Left lung (tissue), 10 donors: ENCODE measurements around the gene CENPM. TPM values are rescaled to one million over a fixed set of nuclear protein-coding genes. Genes with fewer than 3 reads are reported as not detected.

Source experiments
- ATAC-seq: fragments of 200-7000 bp; cut with Tn5 transposase; one replicate; pipeline ENCODE4 v1.9.1; 2020; ENCODE audit warnings: moderate library complexity
- DNase-seq, 4 donors: peaks; one replicate each; pipeline ENCODE4 v3.0.0-alpha.2; 2013 to 2020
- H3K27ac ChIP-seq, 2 donors: fragments of 200-600 bp; sonication (generic) in 1 of 2; one replicate each; pipeline versions ENCODE4 v1.5.0 to v1.8.0; 2020 to 2021
- H3K27me3 ChIP-seq, 2 donors: fragments of 200-600 bp; sonication (generic) in 1 of 2; one replicate each; pipeline versions ENCODE4 v1.5.0 to v1.8.0; 2020 to 2021
- H3K36me3 ChIP-seq, 2 donors: fragments of 200-600 bp; sonication (generic) in 1 of 2; one replicate each; pipeline versions ENCODE4 v1.5.0 to v1.8.0; 2020 to 2021
- H3K4me1 ChIP-seq, 2 donors: fragments of 200-600 bp; one replicate each; pipeline ENCODE4 v1.8.0; 2021
- H3K4me3 ChIP-seq, 2 donors: fragments of 200-600 bp; sonication (generic) in 1 of 2; one replicate each; pipeline versions ENCODE4 v1.5.0 to v1.8.0; 2020 to 2021; ENCODE audit warnings: mild to moderate bottlenecking in 1 of 2
- H3K9me3 ChIP-seq, 2 donors: fragments of 200-600 bp; sonication (generic) in 1 of 2; one replicate each; pipeline versions ENCODE4 v1.5.0 to v1.8.0; 2020 to 2021
- intact Hi-C, 2 donors: fragments of 100-400 bp; cut with DNase I; formaldehyde crosslinking; loops; one replicate each; pipeline versions ENCODE4 v1.11.2 to v1.14.2; 2022
- polyA plus RNA-seq, 6 donors: library from polyadenylated mRNA; unstranded; fragments of 120-200 nt; gene quantifications; one replicate each; pipeline ENCODE4 v1.2.1, GENCODE V29; 2013; ENCODE audit not compliant: insufficient read length in 6 of 6
- total RNA-seq, 2 donors: library from RNA; stranded (reverse); fragmentation: NEBNext Ultra II Directional; extraction: Animal tissue kit (Norgen Biotek cat#: 25700); gene quantifications; one replicate each; pipeline ENCODE4 v1.2.1, GENCODE V29; 2021
- TF ChIP-seq, protein P1 (sequence below), 2 donors: fragments of 200-600 bp; sonication (generic) in 1 of 2; IDR thresholded peaks; one replicate each; pipeline versions ENCODE4 v1.5.0 to v1.8.0; 2021; ENCODE audit warnings: antibody characterized with exemption in 2 of 2
- donor health status: DM: no; HTN: yes; CAD: no.
- donor health status: DM: no; HTN: no; CAD: no.

CENPM gene
- total and polyA plus RNA-seq, 8 donors = 9.6 to 20.5 (median 13.6) TPM

DNA sequence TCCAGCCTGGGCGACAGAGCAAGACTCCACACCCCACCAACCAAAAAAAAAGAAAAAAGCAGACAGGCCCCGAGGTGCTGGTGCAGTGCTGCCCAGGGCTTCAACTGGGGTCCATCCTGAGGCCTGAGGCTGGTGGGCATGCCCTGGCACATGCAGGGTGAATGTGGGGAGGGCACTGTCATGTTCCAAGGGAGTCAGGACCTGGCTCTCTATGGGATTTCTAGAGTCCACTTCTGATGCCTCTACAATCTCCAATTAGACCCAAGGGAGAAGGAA lies 10.1 kb downstream of the CENPM start:
- H3K4me3 ChIP-seq = no peak overlapping the region
- no peaks in the 10 kb centered on the region for H3K9me3 ChIP-seq
- ATAC-seq (no peak), DNase-seq (no peak)
- H3K36me3 ChIP-seq = no peaks in the 10 kb centered on the region
- H3K4me1 ChIP-seq = peaks cover 4 to 10% of the 10 kb centered on the region in 2 donors
- no peaks in the 10 kb centered on the region for H3K27me3 ChIP-seq
- no peak overlapping the region for H3K27ac ChIP-seq
- TF ChIP-seq, protein P1, sequence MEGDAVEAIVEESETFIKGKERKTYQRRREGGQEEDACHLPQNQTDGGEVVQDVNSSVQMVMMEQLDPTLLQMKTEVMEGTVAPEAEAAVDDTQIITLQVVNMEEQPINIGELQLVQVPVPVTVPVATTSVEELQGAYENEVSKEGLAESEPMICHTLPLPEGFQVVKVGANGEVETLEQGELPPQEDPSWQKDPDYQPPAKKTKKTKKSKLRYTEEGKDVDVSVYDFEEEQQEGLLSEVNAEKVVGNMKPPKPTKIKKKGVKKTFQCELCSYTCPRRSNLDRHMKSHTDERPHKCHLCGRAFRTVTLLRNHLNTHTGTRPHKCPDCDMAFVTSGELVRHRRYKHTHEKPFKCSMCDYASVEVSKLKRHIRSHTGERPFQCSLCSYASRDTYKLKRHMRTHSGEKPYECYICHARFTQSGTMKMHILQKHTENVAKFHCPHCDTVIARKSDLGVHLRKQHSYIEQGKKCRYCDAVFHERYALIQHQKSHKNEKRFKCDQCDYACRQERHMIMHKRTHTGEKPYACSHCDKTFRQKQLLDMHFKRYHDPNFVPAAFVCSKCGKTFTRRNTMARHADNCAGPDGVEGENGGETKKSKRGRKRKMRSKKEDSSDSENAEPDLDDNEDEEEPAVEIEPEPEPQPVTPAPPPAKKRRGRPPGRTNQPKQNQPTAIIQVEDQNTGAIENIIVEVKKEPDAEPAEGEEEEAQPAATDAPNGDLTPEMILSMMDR (IDR thresholded peaks at IDR 0.05) = no peak
- intact Hi-C loops = no loop called here

DNA sequence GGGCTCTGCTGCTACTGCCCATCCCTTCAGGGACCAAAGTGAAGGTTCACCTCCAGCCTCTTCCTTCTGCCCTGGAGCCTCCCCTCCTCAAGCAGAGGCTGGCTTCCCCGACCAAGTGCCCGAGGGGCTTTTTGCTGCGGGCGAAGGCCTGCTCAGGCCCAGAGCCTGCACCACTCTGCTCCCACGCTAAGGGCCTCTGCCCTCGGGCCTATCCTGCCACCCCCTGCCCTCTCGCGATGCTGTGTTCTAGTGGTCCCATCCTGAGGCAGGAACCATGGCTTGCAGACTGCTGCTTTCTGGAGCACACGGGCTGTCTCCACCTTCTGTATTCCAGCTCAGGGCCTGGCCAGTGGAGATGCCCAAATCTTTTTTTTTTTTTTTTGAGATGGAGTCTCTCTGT lies 11.4 kb downstream of the CENPM start:
- Histone ChIP-seq H3K4me1 (peaks cover 0 to 2% of the 10 kb centered on the region in 2 donors), H3K36me3 (no peaks in the 10 kb centered on the region), H3K9me3 (no peaks in the 10 kb centered on the region), H3K27me3 (no peaks in the 10 kb centered on the region), H3K27ac (no peak overlapping the region), H3K4me3 (no peak overlapping the region)
- DNase-seq (no peak), ATAC-seq (no peak)
- intact Hi-C loops = no loop called here
- TF ChIP-seq, protein P1 (IDR thresholded peaks at IDR 0.05) = no peak

DNA sequence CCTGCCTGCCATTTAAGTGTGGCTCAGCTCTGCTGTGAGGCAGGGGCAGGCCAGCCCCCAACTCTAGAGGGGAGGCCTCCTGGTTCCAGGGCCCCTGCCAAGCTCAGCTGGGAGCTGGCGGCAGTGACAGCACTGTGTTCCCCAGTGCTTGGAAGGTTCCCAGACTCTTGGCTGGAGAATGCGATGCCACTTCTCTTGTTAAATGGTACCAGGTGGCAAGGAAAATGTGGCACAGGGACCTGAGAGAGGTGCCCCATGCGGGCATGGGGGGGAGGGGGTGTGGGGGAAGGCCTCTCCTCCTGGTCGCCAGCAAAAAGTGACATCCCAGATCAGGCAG lies 12.0 kb downstream of the CENPM start:
- Histone ChIP-seq H3K4me3 (no peak overlapping the region), H3K4me1 (no peaks in the 10 kb centered on the region), H3K27me3 (no peaks in the 10 kb centered on the region), H3K27ac (no peak overlapping the region), H3K9me3 (no peaks in the 10 kb centered on the region), H3K36me3 (no peaks in the 10 kb centered on the region)
- ATAC-seq = no peak
- intact Hi-C loops = no loop called here
- TF ChIP-seq, protein P1 (IDR thresholded peaks at IDR 0.05) = no peak
- no peak for DNase-seq

DNA sequence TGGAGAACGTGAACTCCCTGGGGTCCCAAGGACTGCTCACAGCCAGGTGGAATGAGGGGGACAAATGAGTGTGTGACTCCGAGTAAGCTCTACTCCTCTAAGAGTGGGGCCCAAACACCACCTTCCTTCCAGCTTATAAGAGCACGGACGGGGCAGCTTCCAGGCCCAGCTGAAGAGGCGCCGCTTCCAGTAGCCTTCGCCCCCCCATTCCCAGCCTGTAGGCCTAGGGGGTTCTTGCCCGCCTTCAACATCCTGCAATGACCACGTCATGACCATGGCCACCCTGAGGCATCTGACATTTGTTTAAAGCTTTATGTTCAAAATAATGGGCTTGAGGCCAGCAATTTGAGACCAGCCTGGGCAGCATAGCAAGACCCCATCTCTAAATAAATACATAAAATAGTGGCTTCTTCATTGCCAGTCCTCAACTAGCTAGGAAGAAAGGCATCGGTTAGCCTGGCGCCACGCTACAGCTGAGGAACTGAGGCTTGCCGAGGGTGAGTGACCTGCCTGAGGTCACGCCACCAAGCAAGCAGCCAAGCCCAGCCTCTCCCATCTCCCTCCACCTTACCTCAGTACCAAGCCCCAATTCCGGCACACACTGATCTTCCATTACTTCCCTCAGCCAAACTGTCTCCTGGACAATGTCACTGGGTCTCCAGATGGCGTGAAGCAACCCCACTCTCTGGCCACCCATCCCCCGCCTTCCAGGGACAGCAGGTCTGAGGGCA lies 12.5 kb downstream of the CENPM start:
- no peak overlapping the region for H3K4me3 ChIP-seq
- ATAC-seq (no peak), DNase-seq (no peak)
- H3K9me3 ChIP-seq = no peaks in the 10 kb centered on the region
- TF ChIP-seq, protein P1 (IDR thresholded peaks at IDR 0.05) = no peak
- no peaks in the 10 kb centered on the region for H3K27me3 ChIP-seq
- H3K4me1 ChIP-seq = no peaks in the 10 kb centered on the region
- no peaks in the 10 kb centered on the region for H3K36me3 ChIP-seq
- intact Hi-C loops = no loop called here
- no peak overlapping the region for H3K27ac ChIP-seq

DNA sequence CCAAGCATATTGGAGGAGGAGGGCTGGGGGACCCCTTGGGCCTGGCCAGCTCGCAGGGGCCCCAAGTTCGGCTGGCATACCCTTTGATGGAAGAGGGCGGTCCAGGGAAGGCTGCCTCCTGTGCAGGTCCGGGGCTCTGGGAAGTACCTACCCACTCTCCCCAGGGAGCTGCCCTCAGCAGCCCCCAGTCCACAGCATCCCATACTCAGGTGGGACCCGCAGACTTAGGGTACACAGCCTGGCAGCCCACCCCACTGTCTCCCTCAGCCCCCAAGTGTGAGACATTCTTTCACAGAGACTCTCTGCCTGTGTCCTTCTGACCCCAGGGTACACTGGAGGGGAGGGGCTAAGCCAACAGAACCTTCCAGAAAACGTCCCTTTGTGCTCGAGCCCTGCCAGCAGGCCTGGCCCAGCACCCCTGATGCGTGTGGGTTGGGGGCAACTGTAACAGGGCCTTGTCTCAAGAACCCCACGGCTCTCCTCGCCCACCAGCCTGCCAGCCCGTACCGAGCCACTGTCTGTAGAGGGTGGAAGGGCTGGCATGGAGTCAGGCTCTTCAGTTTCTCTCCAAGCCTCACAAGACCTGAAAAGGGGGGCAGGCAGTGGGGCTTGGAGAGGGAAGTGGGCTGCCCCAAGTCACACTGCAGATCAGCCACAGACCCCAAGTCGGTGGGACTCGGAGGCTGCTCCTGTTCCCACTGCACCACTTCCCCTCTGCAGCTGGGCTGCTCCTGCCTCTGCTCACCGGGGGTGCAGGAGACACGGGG lies 13.4 kb downstream of the CENPM start:
- H3K9me3 ChIP-seq = no peaks in the 10 kb centered on the region
- no peaks in the 10 kb centered on the region for H3K36me3 ChIP-seq
- intact Hi-C loops = no loop called here
- TF ChIP-seq, protein P1 (IDR thresholded peaks at IDR 0.05) = no peak
- H3K4me3 ChIP-seq = no peak overlapping the region
- no peaks in the 10 kb centered on the region for H3K27me3 ChIP-seq
- no peaks in the 10 kb centered on the region for H3K4me1 ChIP-seq
- H3K27ac ChIP-seq = no peak overlapping the region
- ATAC-seq (no peak), DNase-seq (no peak)
